Measurements from ENCODE around the gene RNF126.

Gene RNF126

GRCh38 chr19:662207-662961 lies 630 bp downstream of the RNF126 start:
- peak; percentile 77 for DNase-seq (ENCODE audit: low spot score)

- peak; percentile 77 for DNase-seq (ENCODE audit: low spot score)
Measured at GRCh38 chr19:661427-662196, 1.4 kb downstream of the RNF126 start.

- no peak for DNase-seq (ENCODE audit: low spot score)
Measured at GRCh38 chr19:660793-661426, 2.1 kb downstream of the RNF126 start.

GRCh38 chr19:658916-659839 lies 3.8 kb downstream of the RNF126 start:
- DNase-seq (ENCODE audit: low spot score), result peak; percentile 22

GRCh38 chr19:658059-658839 lies 4.8 kb downstream of the RNF126 start:
- no peak for DNase-seq (ENCODE audit: low spot score)

GRCh38 chr19:657611-658010 lies 5.4 kb downstream of the RNF126 start:
- DNase-seq (ENCODE audit: low spot score), result no peak

- no peak for DNase-seq (ENCODE audit: low spot score)
Measured at GRCh38 chr19:656751-657559, 6.1 kb downstream of the RNF126 start.

- DNase-seq (ENCODE audit: low spot score), result no peak
Measured at GRCh38 chr19:655691-656090, 7.3 kb downstream of the RNF126 start.

GRCh38 chr19:653425-653824 lies 9.6 kb downstream of the RNF126 start:
- no peak for DNase-seq (ENCODE audit: low spot score)

GRCh38 chr19:652467-653389 lies 10.3 kb downstream of the RNF126 start:
- DNase-seq (ENCODE audit: low spot score), result no peak

- DNase-seq (ENCODE audit: low spot score), result no peak
Measured at GRCh38 chr19:651991-652390, 11.0 kb downstream of the RNF126 start.

GRCh38 chr19:651114-651818 lies 11.7 kb downstream of the RNF126 start:
- DNase-seq (ENCODE audit: low spot score), result no peak

GRCh38 chr19:650121-650520 lies 12.9 kb downstream of the RNF126 start:
- no peak for DNase-seq (ENCODE audit: low spot score)

- DNase-seq (ENCODE audit: low spot score), result no peak
Measured at GRCh38 chr19:648904-649801, 13.9 kb downstream of the RNF126 start.

GRCh38 chr19:648305-648704 lies 14.7 kb downstream of the RNF126 start:
- no peak for DNase-seq (ENCODE audit: low spot score)

- no peak for DNase-seq (ENCODE audit: low spot score)
Measured at GRCh38 chr19:647566-648284, 15.3 kb downstream of the RNF126 start.
